ENCODE measurements around the gene ARHGAP26.
"Not testable (repeated sequence)": the region's sequence is repeated elsewhere in the genome, so short reads cannot be mapped to it uniquely, and the experiment has no call there.

The ARHGAP26 gene

GRCh38 chr5:142904416-142904815, 134.2 kb downstream of the ARHGAP26 start:
- no peak for DNase-seq (ENCODE audit: low read depth in 2 of 2)

- no peak for DNase-seq (ENCODE audit: low read depth in 2 of 2)
These were observed 135.2 kb downstream of the ARHGAP26 start for GRCh38 chr5:142905348-142905747.

- DNase-seq (ENCODE audit: low read depth in 2 of 2): no peak
These were observed 136.9 kb downstream of the ARHGAP26 start for GRCh38 chr5:142906863-142907671.

GRCh38 chr5:142908659-142909058, 138.5 kb downstream of the ARHGAP26 start:
- no peak for DNase-seq (ENCODE audit: low read depth in 2 of 2)

GRCh38 chr5:142910128-142910527, 140.0 kb downstream of the ARHGAP26 start:
- DNase-seq (ENCODE audit: low read depth in 2 of 2): no peak

GRCh38 chr5:142911170-142911569, 141.0 kb downstream of the ARHGAP26 start:
- DNase-seq (ENCODE audit: low read depth in 2 of 2): no peak

GRCh38 chr5:142911775-142912174, 141.6 kb downstream of the ARHGAP26 start:
- no peak for DNase-seq (ENCODE audit: low read depth in 2 of 2)

- DNase-seq (ENCODE audit: low read depth in 2 of 2): no peak
These were observed 143.7 kb downstream of the ARHGAP26 start for GRCh38 chr5:142913728-142914338.

GRCh38 chr5:142915038-142915437, 144.9 kb downstream of the ARHGAP26 start:
- no peak for DNase-seq (ENCODE audit: low read depth in 2 of 2)

- DNase-seq (ENCODE audit: low read depth in 2 of 2): no peak
These were observed 145.7 kb downstream of the ARHGAP26 start for GRCh38 chr5:142915813-142916424.

- no peak for DNase-seq (ENCODE audit: low read depth in 2 of 2)
These were observed 148.9 kb downstream of the ARHGAP26 start for GRCh38 chr5:142918959-142919635.

GRCh38 chr5:142920849-142921612, 150.9 kb downstream of the ARHGAP26 start:
- no peak for DNase-seq (ENCODE audit: low read depth in 2 of 2)

- no peak for DNase-seq (ENCODE audit: low read depth in 2 of 2)
These were observed 152.2 kb downstream of the ARHGAP26 start for GRCh38 chr5:142922223-142922952.

GRCh38 chr5:142924135-142924883, 154.1 kb downstream of the ARHGAP26 start:
- no peak for DNase-seq (ENCODE audit: low read depth in 2 of 2)

GRCh38 chr5:142925795-142926194, 155.6 kb downstream of the ARHGAP26 start:
- DNase-seq (ENCODE audit: low read depth in 2 of 2): no peak

- no peak for DNase-seq (ENCODE audit: low read depth in 2 of 2)
These were observed 156.4 kb downstream of the ARHGAP26 start for GRCh38 chr5:142926549-142926948.

GRCh38 chr5:142928999-142929398, 158.8 kb downstream of the ARHGAP26 start:
- not testable (repeated sequence) for DNase-seq (ENCODE audit: low read depth in 2 of 2)

GRCh38 chr5:142929587-142929986, 159.4 kb downstream of the ARHGAP26 start:
- peak; percentile 13 to 26 for DNase-seq (ENCODE audit: low read depth in 2 of 2)

GRCh38 chr5:142930395-142931110, 160.4 kb downstream of the ARHGAP26 start:
- no peak for DNase-seq (ENCODE audit: low read depth in 2 of 2)

Measured in stimulated activated CD8-positive, alpha-beta memory T cell treated with anti-CD3 and anti-CD28 coated beads, Interleukin-15, amount 100 ng/mL, for 4 hours (primary cell).